CD4-positive, alpha-beta T cell treated with Interleukin-4 for 4 hours (primary cell): Measurements from ENCODE around the gene SEC61G.

Source experiments
- DNase-seq: peaks from one replicate; pipeline ENCODE4 v3.0.0-alpha.2; 2020

Gene SEC61G

GRCh38 chr7:54757711-54758110 lies 1.3 kb downstream of the SEC61G start:
- no peak for DNase-seq

DNA sequence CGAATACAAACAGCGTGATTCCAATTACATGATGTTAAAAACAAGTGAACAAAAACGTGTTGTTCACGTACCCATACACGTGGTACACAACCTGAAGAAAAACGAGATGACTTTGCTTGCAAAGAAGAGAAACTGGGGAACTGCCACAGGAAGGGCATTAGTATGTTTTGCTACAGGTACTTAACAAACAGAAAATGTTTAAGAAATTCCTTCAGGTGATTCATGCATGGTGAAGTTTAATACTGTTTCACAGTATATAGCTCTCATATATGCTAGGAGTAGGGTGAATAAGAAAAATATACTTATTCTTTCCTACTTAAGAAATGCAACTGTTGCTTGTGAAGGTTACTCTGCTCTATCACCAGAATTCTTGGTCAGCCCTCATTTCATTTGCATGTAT lies 9.8 kb downstream of the SEC61G start:
- no peak for DNase-seq

DNA sequence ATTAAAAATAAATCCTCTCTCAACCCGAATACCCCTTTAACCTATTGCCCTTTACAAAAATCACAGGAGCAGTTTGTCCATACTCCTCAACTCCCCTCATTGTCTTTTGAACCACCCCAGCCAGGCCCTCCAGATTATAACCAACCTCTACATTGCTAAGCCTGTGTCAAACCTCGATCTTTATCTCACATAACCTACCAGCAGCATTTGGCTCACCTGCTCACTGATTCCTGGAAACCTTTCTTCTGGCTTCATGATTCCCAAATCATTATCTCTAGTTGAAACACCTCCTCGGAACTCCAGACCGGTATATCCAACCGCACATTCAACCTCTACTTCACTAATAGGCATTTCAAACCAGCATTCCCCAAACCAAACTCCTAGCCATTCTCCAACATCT lies 11.8 kb downstream of the SEC61G start:
- DNase-seq, result no peak

DNA sequence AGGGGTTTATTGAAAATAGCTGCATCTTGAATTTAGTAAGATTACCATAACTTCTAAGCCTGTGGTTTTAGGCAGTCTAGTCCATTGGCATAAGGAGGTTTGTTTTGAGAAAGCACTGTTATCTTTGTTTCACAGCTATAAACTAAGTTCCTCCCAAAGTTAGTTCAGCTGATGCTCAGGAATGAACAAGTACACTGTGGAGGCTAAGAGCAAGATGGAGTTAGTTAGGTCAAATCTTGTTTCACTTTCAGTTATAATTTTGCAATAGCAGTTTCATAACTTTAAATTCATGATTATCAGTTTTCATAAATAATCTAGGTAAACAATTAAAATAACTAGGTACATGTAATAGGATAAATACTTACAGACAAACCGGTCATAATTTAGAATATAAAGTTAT lies 15.4 kb downstream of the SEC61G start:
- no peak for DNase-seq

GRCh38 chr7:54738737-54739136 lies 20.3 kb downstream of the SEC61G start:
- DNase-seq, result no peak

- no peak for DNase-seq
Measured at GRCh38 chr7:54729107-54729506, 29.9 kb downstream of the SEC61G start.

GRCh38 chr7:54728411-54728810 lies 30.6 kb downstream of the SEC61G start:
- no peak for DNase-seq

DNA sequence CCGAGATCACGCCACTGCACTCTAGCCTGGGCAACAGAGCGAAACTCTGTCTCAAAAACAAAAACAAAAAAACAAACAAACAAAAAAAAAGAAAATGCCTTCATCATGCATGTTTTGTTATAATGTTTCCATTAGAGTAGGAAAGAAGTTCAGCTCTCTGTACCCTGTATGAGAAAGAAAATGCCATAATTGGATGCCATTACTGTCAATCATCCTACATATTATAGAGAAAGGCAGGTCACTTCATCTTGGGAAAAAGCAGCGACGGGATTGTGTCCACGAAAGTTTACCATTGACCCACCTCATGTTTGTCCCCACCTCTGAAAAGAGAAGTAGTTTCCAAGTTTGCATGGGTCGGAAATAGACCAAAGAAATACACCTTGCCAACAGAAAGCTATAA lies 33.8 kb downstream of the SEC61G start:
- no peak for DNase-seq

GRCh38 chr7:54722502-54722901 lies 36.5 kb downstream of the SEC61G start:
- no peak for DNase-seq

DNA sequence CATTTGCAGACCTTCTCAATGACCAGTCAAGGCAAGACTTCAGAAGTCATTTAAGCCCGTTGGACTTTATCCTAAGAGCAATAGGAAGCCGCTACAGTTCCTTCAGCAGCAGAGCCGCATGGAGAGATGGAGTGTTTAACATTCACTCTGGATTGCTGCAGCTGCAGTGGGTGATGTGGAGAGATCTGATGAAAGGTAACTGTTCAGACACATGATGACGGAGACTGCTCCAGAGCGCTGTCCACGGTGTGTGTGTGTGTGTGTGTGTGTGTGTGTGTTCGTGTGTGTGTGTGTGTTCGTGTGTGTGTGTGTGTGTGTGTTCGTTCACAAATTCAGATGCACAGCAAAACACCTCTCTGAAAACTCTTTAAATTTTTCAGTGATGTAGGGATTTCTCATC lies 37.0 kb downstream of the SEC61G start:
- no peak for DNase-seq

GRCh38 chr7:54719974-54720373 lies 39.0 kb downstream of the SEC61G start:
- DNase-seq, result no peak

DNA sequence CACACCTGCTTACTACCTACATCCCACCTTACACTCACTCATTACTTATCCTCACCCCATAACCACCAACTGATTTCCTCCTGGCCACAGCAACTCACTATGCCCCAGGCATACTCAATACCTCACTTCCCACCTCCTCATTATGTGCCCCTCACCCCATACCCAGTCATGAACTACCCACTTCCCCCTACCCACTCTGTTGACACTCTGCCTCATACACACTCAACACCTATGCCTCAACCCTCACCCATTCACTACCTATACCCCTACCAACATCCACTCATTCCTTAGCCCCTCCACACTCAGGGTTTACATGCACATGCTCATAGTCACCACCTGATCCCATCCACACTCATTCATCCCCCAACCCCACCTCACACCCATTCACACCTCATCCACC lies 39.6 kb downstream of the SEC61G start:
- DNase-seq, result no peak

DNA sequence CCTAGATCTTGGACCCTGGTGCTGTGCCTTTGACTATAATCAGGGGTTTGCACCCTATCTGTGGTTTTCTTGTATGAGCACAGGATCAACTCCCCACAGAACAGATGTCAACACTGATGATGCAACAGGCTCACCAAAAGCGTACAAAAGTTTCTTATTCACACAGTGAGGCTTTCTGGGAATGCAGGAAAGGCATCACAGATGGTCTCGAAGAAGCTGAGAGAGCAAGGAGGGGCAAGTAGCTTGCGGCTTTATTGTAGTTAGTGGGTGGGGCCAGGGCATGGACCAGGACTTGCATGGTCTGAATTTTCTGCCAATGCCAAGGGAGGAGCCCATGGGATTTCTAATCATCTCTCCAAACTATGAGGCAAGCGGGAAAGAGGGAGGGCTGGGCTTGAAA lies 46.2 kb downstream of the SEC61G start:
- DNase-seq, result no peak

- DNase-seq, result no peak
Measured at GRCh38 chr7:54711900-54712595, 47.0 kb downstream of the SEC61G start.

DNA sequence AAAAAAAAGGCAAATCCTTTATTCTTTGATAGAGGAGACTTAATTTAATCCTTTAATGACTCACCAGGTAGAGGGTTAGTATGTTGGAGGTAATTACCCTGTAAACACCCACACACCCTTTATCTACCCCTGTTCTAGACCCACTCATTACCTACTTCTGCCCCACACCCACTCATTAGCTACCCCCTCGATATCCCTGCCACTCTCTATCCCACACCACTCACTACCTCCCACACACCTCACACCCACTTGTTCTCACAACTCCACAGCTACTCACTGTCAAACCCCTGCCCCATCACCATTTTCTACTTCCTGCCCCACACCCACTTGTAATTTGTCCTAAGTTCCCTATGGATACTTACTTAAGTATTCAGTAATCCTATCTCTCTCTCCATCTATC lies 49.7 kb downstream of the SEC61G start:
- no peak for DNase-seq

GRCh38 chr7:54705436-54705835 lies 53.6 kb downstream of the SEC61G start:
- no peak for DNase-seq

DNA sequence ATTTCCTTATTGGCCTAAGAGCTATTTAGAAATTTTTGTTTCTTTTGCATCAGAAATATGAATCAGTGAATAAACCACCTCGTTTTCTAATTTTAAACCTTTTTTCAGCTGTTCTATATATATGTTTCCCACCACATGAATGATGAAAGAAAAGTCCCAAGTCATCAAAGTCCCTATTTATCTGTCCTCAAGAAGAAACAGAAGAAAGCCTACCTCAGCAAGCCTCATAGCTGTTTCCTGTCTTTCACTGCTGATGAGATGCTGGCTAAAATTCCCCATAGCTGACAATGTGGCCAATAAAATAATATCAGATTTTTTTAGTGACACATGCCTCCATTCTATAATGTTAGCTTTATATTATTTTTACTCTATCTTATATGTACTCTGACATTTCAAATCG lies 54.2 kb downstream of the SEC61G start:
- no peak for DNase-seq
